ENCODE results near the gene S100A11. TPM values are rescaled to one million over a fixed set of nuclear protein-coding genes. Genes with fewer than 3 reads are reported as not detected.

S100A11 gene
- total and polyA plus RNA-seq, 9 donors: 60.2 to 449 (median 154) TPM

DNA sequence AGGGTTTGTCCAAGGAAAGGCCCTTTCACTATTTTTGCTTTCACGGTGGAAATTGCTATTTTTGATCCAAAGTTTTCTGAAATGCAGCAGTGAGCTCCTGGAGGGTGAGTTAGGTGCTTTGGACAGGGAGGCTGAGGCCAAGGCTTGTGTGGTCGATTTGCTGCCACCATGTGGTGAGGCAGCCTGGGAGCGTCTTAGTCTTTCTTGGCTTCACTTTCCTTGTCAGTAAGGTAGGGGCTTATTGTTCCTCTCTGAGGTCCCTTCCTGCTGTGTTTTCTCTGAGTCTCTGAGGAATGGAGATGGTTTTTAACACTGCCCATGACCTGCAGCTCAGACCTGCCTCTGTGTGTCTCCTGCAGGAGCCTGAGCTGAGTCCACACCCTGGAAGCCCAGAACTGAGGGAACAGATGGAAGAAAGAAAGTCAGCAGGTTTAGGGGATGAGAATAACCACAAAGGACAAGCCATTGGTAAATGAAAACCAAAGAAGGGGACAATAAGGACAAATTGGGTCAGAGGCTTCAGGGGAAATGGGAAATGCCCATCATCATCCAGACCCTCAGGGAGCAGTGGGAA lies 23.1 kb downstream of the S100A11 start:
- WGBS, 3 donors: 25 to 28% (median 26%) methylated on average over 3 of the region's 3 CpGs
- H3K4me3 ChIP-seq: no peak overlapping the region
- H3K27ac ChIP-seq: no peak overlapping the region
- TF ChIP-seq, protein P1, sequence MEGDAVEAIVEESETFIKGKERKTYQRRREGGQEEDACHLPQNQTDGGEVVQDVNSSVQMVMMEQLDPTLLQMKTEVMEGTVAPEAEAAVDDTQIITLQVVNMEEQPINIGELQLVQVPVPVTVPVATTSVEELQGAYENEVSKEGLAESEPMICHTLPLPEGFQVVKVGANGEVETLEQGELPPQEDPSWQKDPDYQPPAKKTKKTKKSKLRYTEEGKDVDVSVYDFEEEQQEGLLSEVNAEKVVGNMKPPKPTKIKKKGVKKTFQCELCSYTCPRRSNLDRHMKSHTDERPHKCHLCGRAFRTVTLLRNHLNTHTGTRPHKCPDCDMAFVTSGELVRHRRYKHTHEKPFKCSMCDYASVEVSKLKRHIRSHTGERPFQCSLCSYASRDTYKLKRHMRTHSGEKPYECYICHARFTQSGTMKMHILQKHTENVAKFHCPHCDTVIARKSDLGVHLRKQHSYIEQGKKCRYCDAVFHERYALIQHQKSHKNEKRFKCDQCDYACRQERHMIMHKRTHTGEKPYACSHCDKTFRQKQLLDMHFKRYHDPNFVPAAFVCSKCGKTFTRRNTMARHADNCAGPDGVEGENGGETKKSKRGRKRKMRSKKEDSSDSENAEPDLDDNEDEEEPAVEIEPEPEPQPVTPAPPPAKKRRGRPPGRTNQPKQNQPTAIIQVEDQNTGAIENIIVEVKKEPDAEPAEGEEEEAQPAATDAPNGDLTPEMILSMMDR (IDR thresholded peaks at IDR 0.05): no peak
- TF ChIP-seq POLR2A (IDR thresholded peaks at IDR 0.05) (no peak), EP300 (IDR thresholded peaks at IDR 0.05) (no peak)
- intact Hi-C loops (cut with DNase I): no loop called here
- no peaks in the 10 kb centered on the region for H3K27me3 ChIP-seq
- H3K9me3 ChIP-seq: no peaks in the 10 kb centered on the region
- H3K36me3 ChIP-seq: no peaks in the 10 kb centered on the region
- no peak for DNase-seq
- H3K4me1 ChIP-seq (ENCODE audit: insufficient read depth): no peaks in the 10 kb centered on the region

GRCh38 chr1:152009691-152010090 lies 27.1 kb downstream of the S100A11 start:
- no peak for DNase-seq
- intact Hi-C loops (cut with DNase I): no loop called here
- Histone ChIP-seq H3K4me1 (ENCODE audit: insufficient read depth) (no peaks in the 10 kb centered on the region), H3K27ac (no peak overlapping the region), H3K27me3 (no peaks in the 10 kb centered on the region), H3K36me3 (no peaks in the 10 kb centered on the region), H3K4me3 (no peak overlapping the region), H3K9me3 (no peaks in the 10 kb centered on the region)
- TF ChIP-seq POLR2A (IDR thresholded peaks at IDR 0.05) (no peak), EP300 (IDR thresholded peaks at IDR 0.05) (no peak)
- TF ChIP-seq, protein P1 (IDR thresholded peaks at IDR 0.05): no peak
- WGBS, 3 donors: 90 to 96% (median 94%) methylated on average over 1 of the region's 1 CpG

GRCh38 chr1:152007047-152007446 lies 29.8 kb downstream of the S100A11 start:
- intact Hi-C loops (cut with DNase I): no loop called here
- DNase-seq: no peak

DNA sequence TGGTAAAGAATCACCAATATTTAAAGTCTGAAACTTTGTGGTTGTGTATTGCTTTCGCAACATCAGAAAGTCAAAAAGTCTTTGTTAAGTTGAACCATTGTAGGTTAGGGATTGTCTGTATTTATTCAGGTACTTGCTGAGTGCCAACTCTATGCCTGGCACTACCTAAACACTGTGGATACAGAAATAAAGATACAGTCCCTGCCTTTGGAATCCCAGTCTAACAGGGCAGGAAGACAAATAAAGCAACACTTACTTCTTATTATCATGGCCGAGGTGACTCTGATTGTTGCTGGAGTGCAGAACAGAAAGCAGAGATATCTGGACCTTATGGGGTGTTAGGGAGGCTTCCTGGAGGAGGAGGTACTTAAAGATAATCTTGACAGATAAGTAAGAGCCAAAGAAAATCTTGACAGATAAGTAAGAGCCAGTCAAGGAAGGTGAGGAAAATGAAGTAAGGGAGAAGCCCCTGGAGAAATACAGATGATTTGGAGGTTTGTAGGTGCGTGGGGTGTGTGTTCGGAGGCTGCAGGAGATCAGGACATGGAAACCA lies 31.4 kb downstream of the S100A11 start:
- DNase-seq: no peak
- intact Hi-C loops (cut with DNase I): no loop called here
- Histone ChIP-seq H3K9me3 (no peaks in the 10 kb centered on the region), H3K4me3 (no peak overlapping the region), H3K27me3 (no peaks in the 10 kb centered on the region), H3K36me3 (no peaks in the 10 kb centered on the region), H3K4me1 (ENCODE audit: insufficient read depth) (no peaks in the 10 kb centered on the region), H3K27ac (no peak overlapping the region)
- TF ChIP-seq, protein P1 (IDR thresholded peaks at IDR 0.05): no peak
- TF ChIP-seq EP300 (IDR thresholded peaks at IDR 0.05) (no peak), POLR2A (IDR thresholded peaks at IDR 0.05) (no peak)
- 58 to 59% (median 59%) methylated on average over 4 of the region's 4 CpGs for WGBS, 3 donors

More at GRCh38 chr1:152007047-152007446, 29.8 kb downstream of the S100A11 start:
- Histone ChIP-seq H3K4me1 (ENCODE audit: insufficient read depth) (no peaks in the 10 kb centered on the region), H3K9me3 (no peaks in the 10 kb centered on the region), H3K27ac (no peak overlapping the region), H3K4me3 (no peak overlapping the region), H3K27me3 (no peaks in the 10 kb centered on the region), H3K36me3 (no peaks in the 10 kb centered on the region)
- TF ChIP-seq, protein P1 (IDR thresholded peaks at IDR 0.05): no peak
- TF ChIP-seq POLR2A (IDR thresholded peaks at IDR 0.05) (no peak), EP300 (IDR thresholded peaks at IDR 0.05) (no peak)
- WGBS, 3 donors: 30 to 37% (median 36%) methylated on average over 2 of the region's 2 CpGs

All from ovary (tissue), 9 donors.